22Rv1 (cell line): ENCODE results near the gene PRR15L.

ENCODE experiments used
- H3K27ac ChIP-seq: fragments of 450-650 bp; 2 replicates; pipeline ENCODE4 v1.5.1; 2017
- ZFX ChIP-seq: fragments of 450-650 bp; IDR thresholded peaks from 2 replicates; pipeline ENCODE4 v1.6.1; 2017; ENCODE audit warnings: antibody characterized with exemption, borderline replicate concordance
- TF ChIP-seq, protein P1 (sequence below): fragments of 450-650 bp; IDR thresholded peaks from 2 replicates; pipeline ENCODE4 v1.5.1; 2017; ENCODE audit warnings: mild to moderate bottlenecking

Gene PRR15L

DNA sequence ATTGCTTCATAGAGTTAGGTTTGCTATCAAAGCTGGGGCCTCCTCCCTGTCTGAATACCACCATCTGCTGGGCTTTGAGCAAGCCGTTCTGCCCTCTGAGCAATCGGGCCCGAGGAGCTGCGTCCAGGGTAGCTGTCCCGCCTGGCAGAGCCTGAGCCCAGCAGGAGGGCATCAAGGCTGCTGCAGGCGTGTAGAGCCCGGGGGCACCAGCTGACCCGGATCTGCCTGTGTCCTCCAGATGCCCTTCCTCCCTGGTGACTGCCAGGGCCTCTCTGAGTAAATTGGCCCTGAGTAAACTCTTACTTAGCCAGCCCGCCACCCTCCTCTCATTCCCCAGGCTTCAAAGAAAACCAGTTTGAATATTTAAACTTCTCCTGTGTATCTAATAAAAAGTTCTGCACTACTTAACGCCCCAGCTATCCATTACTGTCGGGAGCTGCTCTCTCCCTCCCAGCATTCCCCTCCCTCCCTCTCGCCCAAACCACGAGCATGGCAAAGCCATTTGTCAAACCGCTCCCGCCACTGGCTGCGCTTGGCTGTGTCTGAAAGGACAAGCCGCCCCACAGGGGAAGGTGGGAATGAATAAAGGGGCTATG, 29.7 kb upstream of the PRR15L start:
- TF ChIP-seq, protein P1, sequence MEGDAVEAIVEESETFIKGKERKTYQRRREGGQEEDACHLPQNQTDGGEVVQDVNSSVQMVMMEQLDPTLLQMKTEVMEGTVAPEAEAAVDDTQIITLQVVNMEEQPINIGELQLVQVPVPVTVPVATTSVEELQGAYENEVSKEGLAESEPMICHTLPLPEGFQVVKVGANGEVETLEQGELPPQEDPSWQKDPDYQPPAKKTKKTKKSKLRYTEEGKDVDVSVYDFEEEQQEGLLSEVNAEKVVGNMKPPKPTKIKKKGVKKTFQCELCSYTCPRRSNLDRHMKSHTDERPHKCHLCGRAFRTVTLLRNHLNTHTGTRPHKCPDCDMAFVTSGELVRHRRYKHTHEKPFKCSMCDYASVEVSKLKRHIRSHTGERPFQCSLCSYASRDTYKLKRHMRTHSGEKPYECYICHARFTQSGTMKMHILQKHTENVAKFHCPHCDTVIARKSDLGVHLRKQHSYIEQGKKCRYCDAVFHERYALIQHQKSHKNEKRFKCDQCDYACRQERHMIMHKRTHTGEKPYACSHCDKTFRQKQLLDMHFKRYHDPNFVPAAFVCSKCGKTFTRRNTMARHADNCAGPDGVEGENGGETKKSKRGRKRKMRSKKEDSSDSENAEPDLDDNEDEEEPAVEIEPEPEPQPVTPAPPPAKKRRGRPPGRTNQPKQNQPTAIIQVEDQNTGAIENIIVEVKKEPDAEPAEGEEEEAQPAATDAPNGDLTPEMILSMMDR, result no peak
- TF ChIP-seq ZFX, result no peak
- H3K27ac ChIP-seq, result peak overlapping the region; percentile 85

DNA sequence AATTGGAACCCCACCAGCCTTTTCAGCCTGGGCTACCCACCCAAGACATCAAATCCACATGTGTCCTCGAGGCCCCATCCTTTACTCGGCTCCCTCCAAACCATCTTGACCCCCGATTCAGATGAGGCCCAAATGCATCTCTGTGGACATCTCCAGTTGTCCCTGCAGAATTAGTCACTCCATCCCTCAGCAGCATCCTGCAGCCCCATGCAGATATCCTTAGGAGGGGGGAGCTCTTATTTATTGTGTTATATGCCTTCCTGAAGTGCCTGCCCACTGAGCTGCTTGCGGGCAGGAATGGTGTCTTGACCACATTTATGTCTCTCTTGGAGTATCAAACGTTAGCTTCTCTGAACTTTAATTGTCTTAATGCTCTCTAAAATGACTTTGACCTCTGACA, 28.8 kb upstream of the PRR15L start:
- TF ChIP-seq ZFX, result no peak
- TF ChIP-seq, protein P1, result no peak
- H3K27ac ChIP-seq, result peak overlapping the region; percentile 85

DNA sequence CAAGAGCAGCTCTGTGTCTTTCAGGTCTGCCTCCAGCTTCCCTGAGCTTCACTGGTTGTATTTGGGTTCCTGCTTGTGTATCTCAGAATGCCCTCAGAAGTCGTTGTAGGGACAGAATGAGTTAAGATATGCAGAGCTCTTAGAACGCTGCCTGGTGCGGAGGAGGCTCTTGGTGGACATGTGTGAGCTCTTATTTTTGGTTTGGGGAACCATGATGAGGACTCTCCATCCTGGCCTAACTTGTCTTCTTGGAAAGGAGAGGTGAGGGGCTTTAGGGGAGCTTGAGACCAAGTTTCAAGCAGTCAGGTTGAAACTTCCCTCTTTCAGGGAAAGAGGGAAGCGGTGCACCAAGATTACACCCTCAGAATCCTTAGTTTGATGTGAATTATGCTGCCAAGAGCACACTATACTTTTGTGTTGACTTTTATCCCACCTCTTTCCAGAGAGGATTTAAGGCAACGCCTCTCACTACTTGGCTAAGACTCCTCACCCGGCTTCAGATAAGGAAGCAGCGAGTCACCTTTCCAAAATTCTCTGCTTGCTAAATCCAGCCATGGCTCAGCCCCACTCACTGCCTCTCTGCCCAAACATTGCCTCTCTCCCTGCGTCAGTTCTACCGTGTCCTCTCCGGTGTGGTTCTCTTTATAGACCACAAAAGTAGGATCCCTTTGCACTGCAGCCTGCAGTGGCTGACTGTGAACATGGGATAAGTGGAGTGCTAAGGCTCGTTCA, 26.0 kb upstream of the PRR15L start:
- no peak for TF ChIP-seq ZFX
- TF ChIP-seq, protein P1, result no peak
- no peak overlapping the region for H3K27ac ChIP-seq

DNA sequence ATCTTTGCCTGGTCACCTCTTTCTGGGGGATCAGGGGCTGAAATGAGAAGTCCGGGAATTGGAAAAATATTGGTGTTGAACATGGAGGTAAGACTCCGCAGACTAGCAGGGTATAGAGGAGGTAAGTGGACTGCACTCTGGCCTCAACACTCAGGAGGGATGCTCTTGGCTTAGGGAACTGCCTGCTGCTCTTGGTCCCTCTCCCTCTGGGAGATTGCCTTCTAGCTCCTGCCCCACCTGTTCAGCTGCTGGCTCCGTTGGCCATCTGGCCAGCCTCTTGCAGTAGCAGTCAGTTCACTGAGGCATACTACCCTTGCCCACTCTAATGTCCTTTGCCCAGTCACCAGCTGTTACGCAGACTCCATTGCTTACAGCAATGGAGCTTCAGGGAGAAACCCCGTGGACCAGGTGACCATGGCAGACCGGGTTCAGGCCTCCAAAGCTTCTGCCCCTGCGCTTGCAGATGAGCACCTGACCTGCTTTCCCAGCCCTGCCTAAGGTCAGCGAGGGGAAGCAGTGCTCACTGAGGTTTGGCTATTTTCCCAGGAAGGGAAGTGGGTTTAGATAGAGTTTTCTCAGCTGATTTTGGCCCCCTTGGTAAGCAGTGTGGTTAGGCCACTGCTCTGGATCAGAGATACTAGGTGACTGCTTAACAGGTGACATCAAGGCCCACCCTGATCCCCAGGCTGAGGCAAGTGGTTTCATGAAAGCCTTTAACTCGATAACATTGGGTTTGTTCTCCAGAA, 25.1 kb upstream of the PRR15L start:
- no peak overlapping the region for H3K27ac ChIP-seq
- TF ChIP-seq, protein P1, result no peak
- no peak for TF ChIP-seq ZFX

DNA sequence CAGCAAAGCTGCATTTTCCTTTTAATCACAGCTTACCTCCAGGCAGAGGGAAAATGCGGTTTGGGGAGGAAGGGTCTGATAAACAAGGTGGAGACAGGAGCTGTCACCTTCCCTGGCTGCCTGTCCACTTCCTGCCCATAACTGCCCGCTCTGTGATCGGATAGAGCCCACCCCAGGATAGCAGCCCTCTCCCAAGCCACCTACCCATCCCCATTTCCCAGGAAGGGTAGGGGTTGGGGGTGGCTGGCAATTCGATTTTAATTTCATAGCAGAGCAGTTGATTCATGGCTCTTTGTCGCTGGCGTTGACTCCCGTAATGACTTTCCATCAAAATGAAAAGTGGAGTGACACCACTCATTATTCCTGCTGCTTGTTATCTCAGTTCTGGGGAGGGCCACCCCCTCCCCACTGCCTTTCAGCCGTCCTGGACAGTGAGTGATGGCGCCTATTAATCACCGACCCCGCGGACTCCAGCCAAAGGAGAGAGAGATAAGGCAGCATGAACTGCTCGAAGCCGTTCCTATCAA, 24.5 kb upstream of the PRR15L start:
- no peak for TF ChIP-seq ZFX
- TF ChIP-seq, protein P1, result no peak

DNA sequence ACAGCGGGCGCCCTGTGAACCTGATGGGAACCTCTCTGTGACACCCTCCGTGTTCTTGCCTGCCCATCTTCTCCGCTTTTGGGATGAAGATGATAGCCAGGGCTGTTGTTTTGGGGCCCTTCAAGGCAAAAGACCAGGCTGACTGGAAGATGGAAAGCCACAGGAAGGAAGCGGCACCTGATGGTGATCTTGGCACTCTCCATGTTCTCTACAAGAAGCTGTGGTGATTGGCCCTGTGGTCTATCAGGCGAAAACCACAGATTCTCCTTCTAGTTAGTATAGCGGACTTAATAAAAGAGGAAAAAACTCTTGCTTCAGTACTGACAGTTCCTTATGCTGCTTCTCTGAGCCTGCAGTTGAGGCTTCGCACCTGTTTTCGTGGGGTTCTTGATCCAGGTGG, 23.8 kb upstream of the PRR15L start:
- TF ChIP-seq ZFX, result no peak
- TF ChIP-seq, protein P1, result no peak
- no peak overlapping the region for H3K27ac ChIP-seq

More for the DNA sequence above, 24.5 kb upstream of the PRR15L start:
- H3K27ac ChIP-seq, result no peak overlapping the region

DNA sequence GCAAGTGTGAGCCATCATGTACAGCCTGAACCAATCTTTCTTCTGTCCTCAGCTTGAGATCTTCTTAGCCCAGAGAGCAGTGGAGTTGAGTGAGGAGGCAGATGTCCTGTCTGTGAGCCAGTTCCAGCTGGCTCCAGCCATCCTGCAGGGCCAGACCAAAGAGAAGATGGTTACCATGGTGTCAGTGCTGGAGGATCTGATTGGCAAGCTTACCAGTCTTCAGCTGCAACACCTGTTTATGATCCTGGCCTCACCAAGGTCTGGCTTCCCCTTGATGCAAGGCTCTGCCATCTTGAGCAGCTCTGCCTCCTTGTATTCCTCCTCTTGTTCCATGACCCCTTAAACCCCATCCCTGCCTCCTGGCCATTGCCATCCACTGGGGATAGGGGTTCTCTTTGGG, 22.9 kb upstream of the PRR15L start:
- no peak overlapping the region for H3K27ac ChIP-seq
- TF ChIP-seq, protein P1, result no peak
- no peak for TF ChIP-seq ZFX
